GM12878 (cell line): ENCODE measurements around the gene BEND7.

Experiments used
- BMI1 ChIP-seq: fragments of 450-650 bp; IDR thresholded peaks from 2 replicates; pipeline ENCODE4 v1.6.1; 2016; ENCODE audit warnings: mild to moderate bottlenecking, moderate library complexity, borderline replicate concordance
- CREB1 ChIP-seq: IDR thresholded peaks from 2 replicates; pipeline ENCODE4 v1.6.1; 2012; ENCODE audit warnings: low read depth, mild to moderate bottlenecking, inconsistent platforms
- CTCF ChIP-seq, 3 experiments: IDR thresholded peaks in 2 of 3; conservative IDR thresholded peaks in 1 of 3; 2 replicates each; pipeline ENCODE4 v1.5.1; 2011; ENCODE audit warnings: low read depth in 3 of 3, low read length in 3 of 3, mild to moderate bottlenecking in 3 of 3, control low read depth in 2 of 3, moderate library complexity in 2 of 3, inconsistent platforms in 1 of 3, mixed read lengths in 1 of 3; ENCODE audit not compliant: control insufficient read depth in 2 of 3, insufficient read depth in 1 of 3; ENCODE audit errors: extremely low read depth in 1 of 3
- HDAC2 ChIP-seq: fragments of 200-600 bp; sonication (generic); IDR thresholded peaks from 2 replicates; pipeline ENCODE4 v1.6.1; 2017
- JUNB ChIP-seq: IDR thresholded peaks from 2 replicates; pipeline ENCODE4 v1.6.1; 2016; ENCODE audit warnings: antibody characterized with exemption, mild to moderate bottlenecking
- JUND ChIP-seq: IDR thresholded peaks from 2 replicates; pipeline ENCODE4 v1.6.1; 2012; ENCODE audit warnings: low read depth, mild to moderate bottlenecking, low read length, improper control_type of control experiment, moderate library complexity
- MAX ChIP-seq: IDR thresholded peaks from 2 replicates; pipeline ENCODE4 v1.6.1; 2012; ENCODE audit warnings: low read depth, low read length, improper control_type of control experiment
- REST ChIP-seq: IDR thresholded peaks from 2 replicates; pipeline ENCODE4 v1.6.1; 2012; ENCODE audit warnings: mild to moderate bottlenecking, low read depth, low read length
- SMAD5 ChIP-seq: IDR thresholded peaks from 2 replicates; pipeline ENCODE4 v1.6.1; 2016; ENCODE audit warnings: antibody characterized with exemption, low read depth
- SP1 ChIP-seq: IDR thresholded peaks from one replicate; pipeline ENCODE4 v1.6.1; 2011; ENCODE audit warnings: low read depth, low read length
- ZSCAN29 ChIP-seq: fragments of 450-650 bp; IDR thresholded peaks from 2 replicates; pipeline ENCODE4 v1.6.1; 2017; ENCODE audit warnings: mild to moderate bottlenecking, moderate library complexity

- TF ChIP-seq CTCF (IDR thresholded peaks at IDR 0.05 in 2 of 3, conservative IDR thresholded peaks at IDR 0.05 in 1 of 3; ENCODE audit: control insufficient read depth in 2 of 3, extremely low read depth in 1 of 3, insufficient read depth in 1 of 3, low read depth in 3 of 3, low read length in 3 of 3) (no peak), SMAD5 (no peak), ZSCAN29 (no peak), SP1 (no peak), REST (no peak), JUND (no peak), CREB1 (no peak), HDAC2 (no peak), BMI1 (no peak), JUNB (no peak), MAX (no peak)
Observed at GRCh38 chr10:13528123-13528874, 515 bp downstream of the BEND7 start.
